ENCODE measurements around the gene SLC4A3. TPM values are rescaled to one million over a fixed set of nuclear protein-coding genes. Genes with fewer than 3 reads are reported as not detected.

Gene SLC4A3
- total and polyA plus RNA-seq, 2 donors from 2014 or later, result 4.9 to 5.2 TPM

DNA sequence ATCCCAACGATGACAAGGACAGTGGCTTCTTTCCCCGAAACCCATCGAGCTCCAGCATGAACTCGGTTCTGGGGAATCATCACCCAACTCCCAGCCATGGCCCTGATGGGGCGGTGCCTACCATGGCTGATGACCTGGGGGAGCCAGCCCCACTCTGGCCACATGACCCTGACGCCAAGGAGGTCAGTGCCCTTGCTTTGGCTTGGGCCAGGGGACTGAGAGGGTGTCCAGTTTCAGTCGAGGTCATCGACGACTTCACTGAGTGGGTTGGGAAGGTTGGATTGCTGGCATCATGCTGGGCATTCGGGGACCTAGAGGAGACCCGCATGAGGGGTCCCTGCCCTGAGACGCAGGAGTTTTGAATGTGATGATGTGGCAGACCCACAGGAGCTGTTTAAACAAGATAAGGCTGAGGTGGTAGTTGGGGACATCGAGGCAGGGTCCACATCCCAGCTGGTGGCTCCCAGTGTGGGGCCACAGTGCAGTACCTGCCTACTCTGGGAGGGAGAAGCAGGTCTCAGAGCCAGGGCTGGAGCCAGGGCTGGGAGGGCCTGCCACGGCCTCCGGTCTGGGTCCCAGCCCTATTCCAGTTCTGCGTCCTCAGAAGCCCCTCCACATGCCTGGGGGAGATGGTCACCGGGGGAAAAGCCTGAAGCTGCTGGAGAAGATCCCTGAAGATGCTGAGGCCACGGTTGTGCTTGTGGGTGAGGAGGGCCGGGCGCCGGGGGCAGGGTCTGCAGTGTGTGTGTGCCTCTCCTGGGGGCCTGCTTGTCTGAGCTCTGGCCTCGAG is 6.0 kb downstream of the SLC4A3 start:
- Histone ChIP-seq H3K27me3 (ENCODE audit: control insufficient read depth, insufficient read depth, low read length) (no peaks in the 10 kb centered on the region), H3K4me1 (ENCODE audit: control insufficient read depth in 2 of 3, insufficient read depth in 2 of 3, low read depth in 1 of 3, low read length in 3 of 3) (no peaks in the 10 kb centered on the region), H3K27ac (ENCODE audit: low read depth in 2 of 2, low read length in 2 of 2) (no peak overlapping the region), H3K9ac (ENCODE audit: low read length in 3 of 3) (no peak overlapping the region), H3K9me3 (ENCODE audit: control insufficient read depth in 2 of 3, insufficient read depth in 1 of 3, low read length in 3 of 3) (no peaks in the 10 kb centered on the region), H3K4me3 (ENCODE audit: low read length in 3 of 3) (no peak overlapping the region), H3K36me3 (ENCODE audit: control insufficient read depth in 2 of 3, insufficient read depth in 3 of 3, low read length in 3 of 3) (no peaks in the 10 kb centered on the region)
- DNase-seq (peak in 1 of 5 donors; percentile 27), FAIRE-seq (no peak)
- TF ChIP-seq, protein P1, sequence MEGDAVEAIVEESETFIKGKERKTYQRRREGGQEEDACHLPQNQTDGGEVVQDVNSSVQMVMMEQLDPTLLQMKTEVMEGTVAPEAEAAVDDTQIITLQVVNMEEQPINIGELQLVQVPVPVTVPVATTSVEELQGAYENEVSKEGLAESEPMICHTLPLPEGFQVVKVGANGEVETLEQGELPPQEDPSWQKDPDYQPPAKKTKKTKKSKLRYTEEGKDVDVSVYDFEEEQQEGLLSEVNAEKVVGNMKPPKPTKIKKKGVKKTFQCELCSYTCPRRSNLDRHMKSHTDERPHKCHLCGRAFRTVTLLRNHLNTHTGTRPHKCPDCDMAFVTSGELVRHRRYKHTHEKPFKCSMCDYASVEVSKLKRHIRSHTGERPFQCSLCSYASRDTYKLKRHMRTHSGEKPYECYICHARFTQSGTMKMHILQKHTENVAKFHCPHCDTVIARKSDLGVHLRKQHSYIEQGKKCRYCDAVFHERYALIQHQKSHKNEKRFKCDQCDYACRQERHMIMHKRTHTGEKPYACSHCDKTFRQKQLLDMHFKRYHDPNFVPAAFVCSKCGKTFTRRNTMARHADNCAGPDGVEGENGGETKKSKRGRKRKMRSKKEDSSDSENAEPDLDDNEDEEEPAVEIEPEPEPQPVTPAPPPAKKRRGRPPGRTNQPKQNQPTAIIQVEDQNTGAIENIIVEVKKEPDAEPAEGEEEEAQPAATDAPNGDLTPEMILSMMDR (IDR thresholded peaks at IDR 0.05; ENCODE audit: borderline replicate concordance, extremely low read depth, insufficient read depth), result no peak
- intact Hi-C loops (cut with DNase I), result no loop called here

DNA sequence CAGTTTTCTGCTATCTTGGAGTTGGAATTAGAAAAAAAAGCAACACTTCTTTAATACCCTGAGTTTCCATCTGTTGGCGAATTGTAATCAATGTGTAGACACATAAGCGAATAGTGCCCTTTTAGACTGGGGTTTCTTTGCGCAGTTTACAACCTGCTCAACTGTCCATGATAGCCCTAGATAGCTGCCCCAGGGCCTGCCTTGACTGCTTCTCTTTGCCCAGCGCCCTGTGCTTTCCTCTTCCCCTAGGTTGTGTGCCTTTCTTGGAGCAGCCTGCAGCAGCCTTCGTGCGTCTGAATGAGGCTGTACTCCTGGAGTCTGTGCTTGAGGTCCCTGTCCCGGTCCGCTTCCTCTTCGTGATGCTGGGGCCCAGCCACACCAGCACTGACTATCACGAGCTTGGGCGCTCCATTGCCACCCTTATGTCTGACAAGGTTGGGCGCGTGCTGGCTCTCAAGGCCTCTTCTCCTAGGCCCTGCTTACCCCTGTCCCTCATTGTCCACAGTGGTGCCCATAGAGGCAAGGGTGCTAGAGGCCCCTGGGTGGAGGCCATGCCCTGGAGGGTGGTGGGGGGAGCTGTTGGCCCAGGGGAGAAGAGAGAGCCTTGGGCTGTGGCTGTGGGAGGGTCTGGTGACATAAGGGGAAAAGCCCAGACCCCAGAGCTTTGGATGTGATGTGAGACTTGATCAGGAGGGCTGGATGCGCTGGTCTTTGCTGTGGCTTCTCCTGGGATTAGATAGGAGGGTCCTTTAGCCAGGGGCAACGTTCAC is 6.9 kb downstream of the SLC4A3 start:
- Histone ChIP-seq H3K4me3 (ENCODE audit: low read length in 3 of 3) (no peak overlapping the region), H3K36me3 (ENCODE audit: control insufficient read depth in 2 of 3, insufficient read depth in 3 of 3, low read length in 3 of 3) (no peaks in the 10 kb centered on the region), H3K9me3 (ENCODE audit: control insufficient read depth in 2 of 3, insufficient read depth in 1 of 3, low read length in 3 of 3) (no peaks in the 10 kb centered on the region), H3K4me1 (ENCODE audit: control insufficient read depth in 2 of 3, insufficient read depth in 2 of 3, low read depth in 1 of 3, low read length in 3 of 3) (no peaks in the 10 kb centered on the region), H3K27me3 (ENCODE audit: control insufficient read depth, insufficient read depth, low read length) (no peaks in the 10 kb centered on the region), H3K27ac (ENCODE audit: low read depth in 2 of 2, low read length in 2 of 2) (no peak overlapping the region), H3K9ac (ENCODE audit: low read length in 3 of 3) (no peak overlapping the region)
- TF ChIP-seq, protein P1 (IDR thresholded peaks at IDR 0.05; ENCODE audit: borderline replicate concordance, extremely low read depth, insufficient read depth), result no peak
- intact Hi-C loops (cut with DNase I), result no loop called here
- peak in 1 of 5 donors; percentile 18 for DNase-seq
- no peak for FAIRE-seq

DNA sequence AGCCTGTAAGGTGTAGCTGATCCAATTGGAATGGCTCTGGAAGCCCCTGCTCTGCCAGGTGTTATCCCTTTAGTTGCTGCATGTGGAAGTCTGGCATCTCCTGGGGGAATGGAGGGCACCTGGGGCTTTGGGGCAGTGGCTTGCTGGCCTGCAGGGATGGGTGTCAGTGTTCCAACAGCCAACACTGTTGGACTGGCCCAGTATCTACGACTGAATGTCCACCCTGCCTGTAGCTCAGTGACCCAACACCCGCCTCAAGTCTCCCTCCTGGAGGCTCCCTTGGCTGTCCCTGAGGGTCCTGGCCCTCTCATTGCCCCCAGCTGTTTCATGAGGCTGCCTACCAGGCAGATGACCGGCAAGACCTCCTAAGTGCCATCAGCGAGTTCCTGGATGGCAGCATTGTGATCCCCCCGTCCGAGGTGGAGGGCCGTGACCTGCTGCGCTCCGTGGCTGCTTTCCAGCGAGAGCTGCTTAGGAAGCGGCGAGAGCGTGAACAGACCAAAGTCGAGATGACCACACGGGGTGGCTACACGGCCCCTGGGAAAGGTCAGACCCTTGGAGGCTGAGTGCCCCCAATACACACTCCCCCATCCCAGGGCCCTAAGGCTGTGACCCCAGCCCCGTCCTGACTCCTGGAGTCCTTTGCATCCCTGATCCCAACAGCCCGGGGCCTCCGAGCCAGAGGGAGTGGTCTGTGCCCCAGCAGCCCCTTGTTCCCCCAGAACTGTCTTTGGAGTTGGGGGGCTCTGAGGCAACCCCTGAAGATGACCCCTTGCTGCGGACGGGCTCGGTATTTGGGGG is 7.7 kb downstream of the SLC4A3 start:
- TF ChIP-seq, protein P1 (IDR thresholded peaks at IDR 0.05; ENCODE audit: borderline replicate concordance, extremely low read depth, insufficient read depth), result no peak
- Histone ChIP-seq H3K36me3 (ENCODE audit: control insufficient read depth in 2 of 3, insufficient read depth in 3 of 3, low read length in 3 of 3) (no peaks in the 10 kb centered on the region), H3K27ac (ENCODE audit: low read depth in 2 of 2, low read length in 2 of 2) (no peak overlapping the region), H3K27me3 (ENCODE audit: control insufficient read depth, insufficient read depth, low read length) (no peaks in the 10 kb centered on the region), H3K9ac (ENCODE audit: low read length in 3 of 3) (no peak overlapping the region), H3K4me3 (ENCODE audit: low read length in 3 of 3) (no peak overlapping the region), H3K4me1 (ENCODE audit: control insufficient read depth in 2 of 3, insufficient read depth in 2 of 3, low read depth in 1 of 3, low read length in 3 of 3) (no peaks in the 10 kb centered on the region), H3K9me3 (ENCODE audit: control insufficient read depth in 2 of 3, insufficient read depth in 1 of 3, low read length in 3 of 3) (no peaks in the 10 kb centered on the region)
- intact Hi-C loops (cut with DNase I), result no loop called here
- no peak for FAIRE-seq
- peak in 1 of 5 donors; percentile 28 for DNase-seq

Measured in kidney (tissue), 14 donors.